Activated T-cell treated with anti-CD3 and anti-CD28 coated beads, Interleukin-2, amount 50 U/mL, for 72 hours (primary cell): ENCODE results near the gene BMPER. TPM values are rescaled to one million over a fixed set of nuclear protein-coding genes. Genes with fewer than 3 reads are reported as not detected.

Source experiments
- ATAC-seq, 2 donors: fragments of 150-1000 bp; cut with Tn5 transposase; replicated peaks in 1 of 2; 2 replicates each; pipeline ENCODE4 v1.10.0; 2021; ENCODE audit warnings: moderate library complexity in 2 of 2, mild to moderate bottlenecking in 1 of 2
- DNase-seq, 2 donors: peaks; one replicate each; pipeline ENCODE4 v3.0.0; 2021 to 2022; ENCODE audit warnings: mixed read lengths in 1 of 2
- H3K27ac Mint-ChIP-seq: one replicate; pipeline ENCODE4 v1.8.0; 2022; ENCODE audit warnings: mild to moderate bottlenecking, moderate library complexity, mixed read lengths
- H3K27me3 Mint-ChIP-seq: one replicate; pipeline ENCODE4 v1.8.0; 2022; ENCODE audit warnings: low read depth, mixed read lengths
- H3K36me3 Mint-ChIP-seq, 2 donors: one replicate each; pipeline ENCODE4 v1.8.0; 2022; ENCODE audit warnings: mixed read lengths in 2 of 2, mild to moderate bottlenecking in 1 of 2; ENCODE audit not compliant: insufficient read depth in 2 of 2
- H3K4me1 Mint-ChIP-seq: one replicate; pipeline ENCODE4 v1.8.0; 2022; ENCODE audit warnings: low read depth, mixed read lengths
- H3K4me3 Mint-ChIP-seq, 2 donors: one replicate each; pipeline ENCODE4 v1.8.0; 2022; ENCODE audit warnings: mild to moderate bottlenecking in 2 of 2, mixed read lengths in 2 of 2, moderate library complexity in 2 of 2
- H3K9me3 Mint-ChIP-seq, 2 donors: one replicate each; pipeline ENCODE4 v1.8.0; 2022; ENCODE audit warnings: mixed read lengths in 2 of 2
- total RNA-seq, 2 donors: library from RNA; stranded (reverse); gene quantifications; one replicate each; pipeline ENCODE4 v1.2.3, GENCODE V29; 2022

Gene BMPER
- total RNA-seq, 2 donors from 2014 or later: 0.35 TPM; not detected in 1

DNA sequence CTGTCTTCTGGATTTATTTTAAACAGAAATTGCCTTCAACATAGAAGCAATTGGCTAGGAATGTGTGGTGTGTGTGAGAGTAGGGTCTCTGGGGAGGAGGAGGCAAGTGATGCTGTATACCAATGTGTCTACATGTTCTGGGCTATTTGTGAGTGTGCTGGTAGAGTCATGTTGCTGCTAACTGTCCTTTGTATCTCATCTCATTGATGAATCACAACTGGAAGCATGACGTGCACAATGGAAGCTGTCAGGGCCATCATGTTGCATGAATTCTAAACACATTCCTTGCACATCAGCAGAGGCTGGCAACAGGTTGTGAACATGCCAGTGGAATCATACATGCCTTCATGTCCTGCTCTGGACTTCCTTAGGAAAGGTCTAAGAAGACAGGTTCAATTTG, 199.7 kb downstream of the BMPER start:
- Mint-ChIP-seq H3K27ac (no peak overlapping the region), H3K36me3 (peaks cover 0 to 3% of the 10 kb centered on the region in 2 donors), H3K9me3 (peaks cover 0 to 13% of the 10 kb centered on the region in 2 donors), H3K27me3 (no peaks in the 10 kb centered on the region), H3K4me1 (no peaks in the 10 kb centered on the region), H3K4me3 (no peak overlapping the region)
- ATAC-seq: no peak
- DNase-seq: no peak

GRCh38 chr7:34107276-34107675, 201.9 kb downstream of the BMPER start:
- Mint-ChIP-seq H3K4me1 (no peaks in the 10 kb centered on the region), H3K9me3 (peaks cover 2 to 13% of the 10 kb centered on the region in 2 donors), H3K4me3 (no peak overlapping the region), H3K27me3 (no peaks in the 10 kb centered on the region), H3K36me3 (peaks cover 0 to 3% of the 10 kb centered on the region in 2 donors), H3K27ac (no peak overlapping the region)
- no peak for ATAC-seq
- no peak for DNase-seq

GRCh38 chr7:34108165-34108564, 202.8 kb downstream of the BMPER start:
- H3K4me3 Mint-ChIP-seq: no peak overlapping the region
- ATAC-seq: no peak
- H3K27me3 Mint-ChIP-seq: no peaks in the 10 kb centered on the region
- no peak overlapping the region for H3K27ac Mint-ChIP-seq
- H3K36me3 Mint-ChIP-seq: no peaks in the 10 kb centered on the region
- DNase-seq: no peak
- peaks cover 2 to 7% of the 10 kb centered on the region in 2 donors for H3K9me3 Mint-ChIP-seq
- H3K4me1 Mint-ChIP-seq: no peaks in the 10 kb centered on the region

- H3K27ac Mint-ChIP-seq: no peak overlapping the region
- peaks cover 0 to 1% of the 10 kb centered on the region in 2 donors for H3K36me3 Mint-ChIP-seq
- no peak for ATAC-seq
- no peak for DNase-seq
- no peak overlapping the region for H3K4me3 Mint-ChIP-seq
- H3K9me3 Mint-ChIP-seq: peaks cover 5 to 12% of the 10 kb centered on the region in 2 donors
- H3K27me3 Mint-ChIP-seq: no peaks in the 10 kb centered on the region
- H3K4me1 Mint-ChIP-seq: no peaks in the 10 kb centered on the region
These were observed 204.8 kb downstream of the BMPER start for GRCh38 chr7:34109936-34110780.

DNA sequence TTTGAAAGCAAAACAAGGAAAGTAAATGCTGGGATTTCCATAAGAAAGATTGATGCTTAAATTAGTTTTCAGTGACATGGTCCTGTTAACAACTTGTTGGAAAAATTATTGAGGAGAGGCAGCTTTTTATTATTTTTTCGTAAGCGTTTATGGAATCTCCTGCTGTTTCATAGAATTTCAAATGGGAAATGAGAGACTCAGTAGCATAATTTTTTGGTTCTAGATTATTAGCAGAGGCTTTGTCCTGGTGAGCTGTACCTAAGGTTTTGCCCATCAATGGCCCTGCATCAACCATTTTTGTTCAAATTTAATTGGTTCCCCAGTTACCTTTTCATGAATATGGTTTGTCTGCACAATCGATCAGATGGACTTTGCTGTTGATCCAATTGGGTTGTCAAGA, 205.7 kb downstream of the BMPER start:
- peaks cover 0 to 1% of the 10 kb centered on the region in 2 donors for H3K36me3 Mint-ChIP-seq
- no peak for DNase-seq
- no peaks in the 10 kb centered on the region for H3K27me3 Mint-ChIP-seq
- no peak overlapping the region for H3K27ac Mint-ChIP-seq
- no peak for ATAC-seq
- H3K4me1 Mint-ChIP-seq: no peaks in the 10 kb centered on the region
- H3K9me3 Mint-ChIP-seq: peaks cover 5 to 15% of the 10 kb centered on the region in 2 donors
- no peak overlapping the region for H3K4me3 Mint-ChIP-seq

DNA sequence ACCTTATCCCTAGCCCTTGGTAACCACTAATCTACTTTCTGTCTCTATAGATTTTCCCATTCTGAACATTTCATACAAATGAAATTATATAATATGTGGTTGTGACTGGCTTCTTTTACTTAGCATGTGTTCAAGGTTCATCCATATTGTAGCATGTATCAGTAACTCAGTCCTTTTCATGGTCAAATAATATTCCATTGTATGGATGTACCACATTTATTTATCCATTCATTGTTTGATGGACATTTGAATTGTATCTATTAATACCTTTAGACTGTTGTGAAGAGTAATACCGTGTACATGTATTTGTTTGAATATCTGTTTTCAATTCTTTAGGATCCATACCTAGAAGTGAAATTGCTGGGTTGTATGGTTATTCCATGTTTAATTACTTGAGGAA, 210.2 kb downstream of the BMPER start:
- Mint-ChIP-seq H3K9me3 (peaks cover 5 to 11% of the 10 kb centered on the region in 2 donors), H3K36me3 (peaks cover 0 to 1% of the 10 kb centered on the region in 2 donors), H3K4me3 (no peak overlapping the region), H3K27ac (no peak overlapping the region), H3K27me3 (no peaks in the 10 kb centered on the region), H3K4me1 (no peaks in the 10 kb centered on the region)
- DNase-seq: no peak
- no peak for ATAC-seq

GRCh38 chr7:34117573-34117972, 212.2 kb downstream of the BMPER start:
- Mint-ChIP-seq H3K27me3 (no peaks in the 10 kb centered on the region), H3K36me3 (peaks cover 0 to 1% of the 10 kb centered on the region in 2 donors), H3K4me1 (no peaks in the 10 kb centered on the region), H3K27ac (no peak overlapping the region), H3K9me3 (peaks cover 5 to 11% of the 10 kb centered on the region in 2 donors), H3K4me3 (no peak overlapping the region)
- DNase-seq (no peak), ATAC-seq (no peak)

DNA sequence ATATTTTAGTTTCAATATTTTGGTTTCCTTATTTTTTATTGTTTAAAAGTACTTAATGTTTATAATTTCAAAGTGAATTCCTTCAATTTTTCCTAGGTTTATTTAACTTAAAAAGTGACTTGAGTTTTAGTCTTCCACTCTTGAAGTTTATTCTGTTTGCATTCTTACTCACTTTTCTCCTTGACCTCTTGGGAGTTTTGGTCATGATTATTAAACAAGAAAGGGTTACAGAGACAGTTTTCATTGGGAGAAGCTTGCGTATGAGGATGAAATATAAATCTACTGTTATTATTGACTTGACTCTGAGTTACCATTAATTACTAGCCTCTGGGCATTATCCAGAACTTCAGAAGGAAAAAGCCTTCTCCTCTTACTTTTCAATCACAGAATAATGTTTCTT, 216.0 kb downstream of the BMPER start:
- H3K4me1 Mint-ChIP-seq: no peaks in the 10 kb centered on the region
- DNase-seq (no peak), ATAC-seq (no peak)
- H3K9me3 Mint-ChIP-seq: peaks cover 11 to 13% of the 10 kb centered on the region in 2 donors
- peaks cover 0 to 9% of the 10 kb centered on the region in 2 donors for H3K36me3 Mint-ChIP-seq
- no peak overlapping the region for H3K27ac Mint-ChIP-seq
- no peaks in the 10 kb centered on the region for H3K27me3 Mint-ChIP-seq
- H3K4me3 Mint-ChIP-seq: no peak overlapping the region

DNA sequence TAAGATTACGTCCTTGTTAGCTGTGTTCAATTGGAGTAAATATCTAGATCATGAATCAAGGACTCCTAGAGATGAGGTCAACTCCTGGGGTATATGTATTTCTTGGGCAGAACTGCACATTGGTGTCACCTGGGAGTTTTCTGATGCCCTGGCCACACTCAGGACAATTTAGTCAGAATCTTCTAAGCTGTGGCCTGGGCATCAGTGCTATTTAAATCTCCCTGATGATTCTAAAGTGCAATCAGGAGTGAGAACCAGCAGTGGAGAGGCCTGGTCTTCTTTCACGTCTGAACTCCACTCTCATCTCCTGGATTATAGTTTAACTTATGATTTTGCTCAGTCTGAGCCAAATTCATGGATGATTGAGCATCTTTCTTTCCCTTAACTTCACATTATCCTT, 218.0 kb downstream of the BMPER start:
- H3K27me3 Mint-ChIP-seq: no peaks in the 10 kb centered on the region
- no peak overlapping the region for H3K27ac Mint-ChIP-seq
- ATAC-seq (no peak), DNase-seq (no peak)
- peaks cover 20 to 21% of the 10 kb centered on the region in 2 donors for H3K9me3 Mint-ChIP-seq
- H3K4me3 Mint-ChIP-seq: no peak overlapping the region
- no peaks in the 10 kb centered on the region for H3K4me1 Mint-ChIP-seq
- peaks cover 0 to 9% of the 10 kb centered on the region in 2 donors for H3K36me3 Mint-ChIP-seq

- Mint-ChIP-seq H3K4me1 (no peaks in the 10 kb centered on the region), H3K36me3 (peaks cover 0 to 9% of the 10 kb centered on the region in 2 donors), H3K4me3 (no peak overlapping the region), H3K27ac (no peak overlapping the region), H3K27me3 (no peaks in the 10 kb centered on the region), H3K9me3 (peaks cover 18% of the 10 kb centered on the region in 2 donors)
- no peak for DNase-seq
- ATAC-seq: no peak
These were observed 219.4 kb downstream of the BMPER start for GRCh38 chr7:34124765-34125164.

- DNase-seq (no peak), ATAC-seq (no peak)
- no peaks in the 10 kb centered on the region for H3K27me3 Mint-ChIP-seq
- H3K36me3 Mint-ChIP-seq: peaks cover 0 to 9% of the 10 kb centered on the region in 2 donors
- H3K27ac Mint-ChIP-seq: no peak overlapping the region
- H3K4me3 Mint-ChIP-seq: no peak overlapping the region
- no peaks in the 10 kb centered on the region for H3K4me1 Mint-ChIP-seq
- H3K9me3 Mint-ChIP-seq: peaks cover 17 to 23% of the 10 kb centered on the region in 2 donors
These were observed 223.4 kb downstream of the BMPER start for GRCh38 chr7:34128762-34129161.

- peaks cover 0 to 4% of the 10 kb centered on the region in 2 donors for H3K36me3 Mint-ChIP-seq
- H3K9me3 Mint-ChIP-seq: peaks cover 12 to 19% of the 10 kb centered on the region in 2 donors
- ATAC-seq (no peak), DNase-seq (no peak)
- H3K27me3 Mint-ChIP-seq: no peaks in the 10 kb centered on the region
- H3K4me1 Mint-ChIP-seq: no peaks in the 10 kb centered on the region
- H3K4me3 Mint-ChIP-seq: no peak overlapping the region
- no peak overlapping the region for H3K27ac Mint-ChIP-seq
These were observed 225.4 kb downstream of the BMPER start for GRCh38 chr7:34130558-34131295.

DNA sequence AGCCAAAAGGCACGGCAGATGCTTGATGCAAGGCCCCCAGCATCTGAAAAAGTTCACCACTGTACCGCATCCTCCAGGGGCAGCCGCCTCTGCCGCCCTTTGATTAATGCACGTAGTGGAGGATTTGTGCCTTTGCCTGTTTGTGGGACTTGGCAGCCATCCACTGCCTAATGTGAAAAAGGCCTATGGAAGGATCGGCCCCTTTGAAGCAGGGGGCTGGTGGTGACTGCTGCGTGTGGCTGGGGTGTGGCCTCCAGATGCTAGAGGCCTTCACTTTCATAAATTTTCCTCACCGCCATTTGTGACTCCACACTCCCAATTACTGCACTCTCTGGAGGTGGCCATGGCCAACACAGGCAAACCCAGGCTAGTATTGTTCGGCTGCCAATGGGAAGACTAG, 226.0 kb downstream of the BMPER start:
- no peak overlapping the region for H3K27ac Mint-ChIP-seq
- no peak for DNase-seq
- H3K27me3 Mint-ChIP-seq: no peaks in the 10 kb centered on the region
- no peaks in the 10 kb centered on the region for H3K4me1 Mint-ChIP-seq
- H3K36me3 Mint-ChIP-seq: peaks cover 0 to 1% of the 10 kb centered on the region in 2 donors
- no peak for ATAC-seq
- no peak overlapping the region for H3K4me3 Mint-ChIP-seq
- H3K9me3 Mint-ChIP-seq: peaks cover 8 to 14% of the 10 kb centered on the region in 2 donors
